ENCODE data around the gene CGB1. TPM values are rescaled to one million over a fixed set of nuclear protein-coding genes. Genes with fewer than 3 reads are reported as not detected.

The CGB1 gene
- total and polyA plus RNA-seq, 9 of the 15 experiments (the other 6 are each of a cell fraction or from before 2014, with no cell fraction given) = not detected

- ChIA-PET CTCF (ENCODE audit: low intra/inter-chr PET ratio) (no interaction called here), POLR2A (interaction anchor here (0.8 to 1.3 kb wide), 3 partner anchors 9 to 13 kb away, joined by 3 to 5 read pairs (median 5); no protein-coding TSS in a partner anchor)
- peaks cover 9% of the 10 kb centered on the region; the same call in 1 of the 2 replicates for H4K20me1 ChIP-seq (replicated peaks; ENCODE audit: control insufficient read depth, insufficient read depth, low read length)
- WGBS (ENCODE audit: insufficient coverage, low coverage, missing lambda C conversion rate) = 72% methylated on average over 28 of the region's 32 CpGs
- peaks cover 15 to 47% of the 10 kb centered on the region in 2 experiments; a peak in 4 of 5 replicates for H3K4me1 ChIP-seq (replicated peaks in 1 of 2; ENCODE audit: control insufficient read depth in 2 of 2, insufficient read depth in 2 of 2, low read length in 2 of 2)
- H3K4me3 ChIP-seq = no peak overlapping the region
- no peaks in the 10 kb centered on the region for H3K79me2 ChIP-seq (ENCODE audit: control insufficient read depth, insufficient read depth, low read length)
- no peak overlapping the region for H2AFZ ChIP-seq (ENCODE audit: low read depth, low read length)
- peak in 2 of 4 experiments; percentile 45 to 66 for DNase-seq (ENCODE audit: extremely low read depth in 1 of 4, low spot score in 3 of 4)
- H3K27me3 ChIP-seq (ENCODE audit: control insufficient read depth in 2 of 2, insufficient read depth in 2 of 2, low read length in 2 of 2) = no peaks in the 10 kb centered on the region
- intact Hi-C loops (cut with micrococcal nuclease) = no loop called here
- H3K4me2 ChIP-seq (ENCODE audit: insufficient read depth, low read length) = no peak overlapping the region
- peaks cover 70% of the 10 kb centered on the region; the same call in 2 of the 3 replicates for H3K36me3 ChIP-seq (ENCODE audit: control insufficient read depth, insufficient read depth, low read length)
- peak; percentile 5; the same call in 1 of the 3 replicates for ATAC-seq
- peak; percentile 68 for FAIRE-seq
- H3K9me3 ChIP-seq (replicated peaks; ENCODE audit: control insufficient read depth, insufficient read depth, low read depth, low read length) = no peaks in the 10 kb centered on the region
- peak overlapping the region; percentile 12; the same call in 2 of the 3 replicates for H3K27ac ChIP-seq (ENCODE audit: extremely low read depth, low read depth, low read length)
- BruUV-seq (replicated peaks) = no TSS peak
- in situ Hi-C loops (cut with MboI) = no loop called here
- H3K9me1 ChIP-seq (ENCODE audit: control insufficient read depth, insufficient read depth, low read length) = peaks cover 3% of the 10 kb centered on the region
- H3K9ac ChIP-seq (ENCODE audit: insufficient read depth in 1 of 2, low read depth in 2 of 2, low read length in 2 of 2) = no peak overlapping the region
- no peak for TF ChIP-seq NBN (IDR thresholded peaks at IDR 0.05; ENCODE audit: low read depth)
- TF ChIP-seq RBFOX2 (IDR thresholded peaks at IDR 0.05; ENCODE audit: low read depth, low read length) = peak; percentile 52
- TF ChIP-seq CBX2 (IDR thresholded peaks at IDR 0.05; ENCODE audit: insufficient read depth, low read length, poor library complexity, severe bottlenecking) = no peak
- 0 out of 2 replicates have a peak, but pooled peaks have one; percentile 27 for TF ChIP-seq KHSRP (IDR thresholded peaks at IDR 0.05)
- no peak for TF ChIP-seq NR4A1 (CRISPR knock-in tag; IDR thresholded peaks at IDR 0.05)
- no peak for TF ChIP-seq NR4A1 (tag; IDR thresholded peaks at IDR 0.05)
- TF ChIP-seq, protein P1, sequence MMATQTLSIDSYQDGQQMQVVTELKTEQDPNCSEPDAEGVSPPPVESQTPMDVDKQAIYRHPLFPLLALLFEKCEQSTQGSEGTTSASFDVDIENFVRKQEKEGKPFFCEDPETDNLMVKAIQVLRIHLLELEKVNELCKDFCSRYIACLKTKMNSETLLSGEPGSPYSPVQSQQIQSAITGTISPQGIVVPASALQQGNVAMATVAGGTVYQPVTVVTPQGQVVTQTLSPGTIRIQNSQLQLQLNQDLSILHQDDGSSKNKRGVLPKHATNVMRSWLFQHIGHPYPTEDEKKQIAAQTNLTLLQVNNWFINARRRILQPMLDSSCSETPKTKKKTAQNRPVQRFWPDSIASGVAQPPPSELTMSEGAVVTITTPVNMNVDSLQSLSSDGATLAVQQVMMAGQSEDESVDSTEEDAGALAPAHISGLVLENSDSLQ (IDR thresholded peaks at IDR 0.05) = peak; percentile 29; the same call in 1 of the 2 replicates
- peak; percentile 60 for TF ChIP-seq FOSL1 (tag; conservative IDR thresholded peaks at IDR 0.05)
- no peak for TF ChIP-seq ZZZ3 (IDR thresholded peaks at IDR 0.05)
- TF ChIP-seq ATF1 (CRISPR knock-in tag; IDR thresholded peaks at IDR 0.05) = no peak
- peak; percentile 74 for TF ChIP-seq ATF1 (tag; IDR thresholded peaks at IDR 0.05)
- 0 out of 2 replicates have a peak, but pooled peaks have one; percentile 14 for TF ChIP-seq POLR2AphosphoS5 (IDR thresholded peaks at IDR 0.05; ENCODE audit: control insufficient read depth, insufficient read depth, low read depth, low read length)
- no peak for TF ChIP-seq MAZ (CRISPR knock-in tag; conservative IDR thresholded peaks at IDR 0.05 in 1 of 2, IDR thresholded peaks at IDR 0.05 in 1 of 2)
- peak; percentile 90 for TF ChIP-seq CREM (IDR thresholded peaks at IDR 0.05; ENCODE audit: low read depth)
- TF ChIP-seq EGR1 (conservative IDR thresholded peaks at IDR 0.05) = peak; percentile 79
- peak; percentile 29; the same call in 1 of the 2 replicates for TF ChIP-seq CXXC5 (CRISPR knock-in tag; IDR thresholded peaks at IDR 0.05)
- TF ChIP-seq ARID1B (IDR thresholded peaks at IDR 0.05) = 0 out of 2 replicates have a peak, but pooled peaks have one; percentile 16
- 0 out of 2 replicates have a peak, but pooled peaks have one; percentile 29 for TF ChIP-seq POLR2A (conservative IDR thresholded peaks at IDR 0.05)
- no peak for TF ChIP-seq NR2C1 (IDR thresholded peaks at IDR 0.05)
- 0 out of 2 replicates have a peak, but pooled peaks have one; percentile 13 for TF ChIP-seq NR2C1 (tag; IDR thresholded peaks at IDR 0.05)
- peak in 1 of 2 experiments; percentile 30; a peak in 1 of 4 replicates for TF ChIP-seq NRF1 (conservative IDR thresholded peaks at IDR 0.05 in 1 of 2, IDR thresholded peaks at IDR 0.05 in 1 of 2)
- TF ChIP-seq, protein P2, sequence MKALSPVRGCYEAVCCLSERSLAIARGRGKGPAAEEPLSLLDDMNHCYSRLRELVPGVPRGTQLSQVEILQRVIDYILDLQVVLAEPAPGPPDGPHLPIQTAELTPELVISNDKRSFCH (CRISPR knock-in tag; IDR thresholded peaks at IDR 0.05) = no peak
- TF ChIP-seq, protein P2 (tag; IDR thresholded peaks at IDR 0.05) = 0 out of 2 replicates have a peak, but pooled peaks have one; percentile 54
- no peak for TF ChIP-seq ZNF695 (CRISPR knock-in tag; IDR thresholded peaks at IDR 0.05)
Observed at GRCh38 chr19:49014123-49014869, 22.4 kb downstream of the CGB1 start.

All from K562 (cell line).